Measurements from ENCODE around the gene SLC26A8.

SLC26A8 gene

DNA sequence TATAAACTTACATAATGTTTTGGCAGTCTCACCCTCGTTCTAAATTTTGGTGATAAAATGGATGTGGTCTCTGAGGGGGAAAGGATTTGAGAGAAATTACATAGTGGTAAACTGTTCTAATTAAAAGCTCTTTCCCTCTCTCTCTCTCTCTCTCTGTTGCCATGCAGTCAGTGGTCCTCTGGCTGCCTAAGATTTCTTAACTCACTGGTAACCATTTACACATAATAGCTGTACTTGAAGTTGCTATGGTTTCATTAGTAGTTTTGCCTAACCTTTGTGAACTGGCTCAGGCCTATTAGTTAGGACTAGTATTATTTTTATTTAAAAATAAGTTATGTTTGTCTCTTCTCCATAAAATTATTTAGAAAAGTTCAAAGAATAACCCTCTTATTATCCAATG lies 45.1 kb upstream of the SLC26A8 start:
- in situ Hi-C loops (cut with HindIII; ENCODE audit: low sequenced_read_pairs): no loop called here
- DNase-seq (ENCODE audit: low read depth): no peak
- TF ChIP-seq, protein P1, sequence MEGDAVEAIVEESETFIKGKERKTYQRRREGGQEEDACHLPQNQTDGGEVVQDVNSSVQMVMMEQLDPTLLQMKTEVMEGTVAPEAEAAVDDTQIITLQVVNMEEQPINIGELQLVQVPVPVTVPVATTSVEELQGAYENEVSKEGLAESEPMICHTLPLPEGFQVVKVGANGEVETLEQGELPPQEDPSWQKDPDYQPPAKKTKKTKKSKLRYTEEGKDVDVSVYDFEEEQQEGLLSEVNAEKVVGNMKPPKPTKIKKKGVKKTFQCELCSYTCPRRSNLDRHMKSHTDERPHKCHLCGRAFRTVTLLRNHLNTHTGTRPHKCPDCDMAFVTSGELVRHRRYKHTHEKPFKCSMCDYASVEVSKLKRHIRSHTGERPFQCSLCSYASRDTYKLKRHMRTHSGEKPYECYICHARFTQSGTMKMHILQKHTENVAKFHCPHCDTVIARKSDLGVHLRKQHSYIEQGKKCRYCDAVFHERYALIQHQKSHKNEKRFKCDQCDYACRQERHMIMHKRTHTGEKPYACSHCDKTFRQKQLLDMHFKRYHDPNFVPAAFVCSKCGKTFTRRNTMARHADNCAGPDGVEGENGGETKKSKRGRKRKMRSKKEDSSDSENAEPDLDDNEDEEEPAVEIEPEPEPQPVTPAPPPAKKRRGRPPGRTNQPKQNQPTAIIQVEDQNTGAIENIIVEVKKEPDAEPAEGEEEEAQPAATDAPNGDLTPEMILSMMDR (IDR thresholded peaks at IDR 0.05; ENCODE audit: low read depth, low read length, missing control alignments): no peak
- no peak overlapping the region for H3K4me3 ChIP-seq (ENCODE audit: low read depth, low read length)

DNA sequence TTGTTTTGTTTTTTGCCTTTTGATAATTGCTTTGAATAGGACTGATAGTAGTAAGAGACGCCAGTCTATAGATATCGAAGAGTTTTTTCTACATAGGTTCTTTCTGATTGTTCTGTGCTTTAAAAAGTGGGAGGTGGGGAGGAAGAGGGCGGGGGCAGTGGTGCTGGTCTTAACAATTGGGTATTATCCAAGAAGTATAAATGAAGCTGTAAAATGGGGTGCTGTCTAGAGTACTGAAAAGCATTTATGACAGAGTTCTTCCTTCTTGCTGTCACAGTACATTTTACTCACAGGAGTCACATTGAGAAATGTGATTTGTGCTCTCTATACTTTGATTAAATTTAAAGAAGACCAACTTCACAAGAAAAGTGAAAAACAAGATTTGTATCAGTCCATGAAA lies 44.1 kb upstream of the SLC26A8 start:
- in situ Hi-C loops (cut with HindIII; ENCODE audit: low sequenced_read_pairs): no loop called here
- no peak for DNase-seq (ENCODE audit: low read depth)
- TF ChIP-seq, protein P1 (IDR thresholded peaks at IDR 0.05; ENCODE audit: low read depth, low read length, missing control alignments): no peak

DNA sequence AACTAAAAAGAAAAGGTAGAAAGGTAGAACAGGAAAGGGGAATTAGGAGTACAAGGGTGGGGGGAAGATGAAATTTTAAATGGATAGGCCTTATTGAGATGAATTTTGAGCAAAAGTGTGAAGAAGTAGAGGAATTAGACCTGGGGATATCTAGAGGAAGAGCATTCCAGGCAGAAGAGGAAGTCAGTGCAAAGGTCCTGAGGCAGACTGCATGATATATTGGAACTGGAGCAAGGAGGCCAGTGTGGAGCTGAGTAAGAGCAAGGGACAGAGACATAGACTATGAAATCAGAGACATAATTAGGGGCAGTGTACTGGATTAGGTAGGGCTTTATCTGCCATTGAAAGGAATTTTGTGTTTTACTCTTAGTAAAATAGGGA lies 43.6 kb upstream of the SLC26A8 start:
- no peak for DNase-seq (ENCODE audit: low read depth)
- in situ Hi-C loops (cut with HindIII; ENCODE audit: low sequenced_read_pairs): no loop called here
- H3K4me3 ChIP-seq (ENCODE audit: low read depth, low read length): no peak overlapping the region
- TF ChIP-seq, protein P1 (IDR thresholded peaks at IDR 0.05; ENCODE audit: low read depth, low read length, missing control alignments): no peak

More for the DNA sequence above, 44.1 kb upstream of the SLC26A8 start:
- no peak overlapping the region for H3K4me3 ChIP-seq (ENCODE audit: low read depth, low read length)

DNA sequence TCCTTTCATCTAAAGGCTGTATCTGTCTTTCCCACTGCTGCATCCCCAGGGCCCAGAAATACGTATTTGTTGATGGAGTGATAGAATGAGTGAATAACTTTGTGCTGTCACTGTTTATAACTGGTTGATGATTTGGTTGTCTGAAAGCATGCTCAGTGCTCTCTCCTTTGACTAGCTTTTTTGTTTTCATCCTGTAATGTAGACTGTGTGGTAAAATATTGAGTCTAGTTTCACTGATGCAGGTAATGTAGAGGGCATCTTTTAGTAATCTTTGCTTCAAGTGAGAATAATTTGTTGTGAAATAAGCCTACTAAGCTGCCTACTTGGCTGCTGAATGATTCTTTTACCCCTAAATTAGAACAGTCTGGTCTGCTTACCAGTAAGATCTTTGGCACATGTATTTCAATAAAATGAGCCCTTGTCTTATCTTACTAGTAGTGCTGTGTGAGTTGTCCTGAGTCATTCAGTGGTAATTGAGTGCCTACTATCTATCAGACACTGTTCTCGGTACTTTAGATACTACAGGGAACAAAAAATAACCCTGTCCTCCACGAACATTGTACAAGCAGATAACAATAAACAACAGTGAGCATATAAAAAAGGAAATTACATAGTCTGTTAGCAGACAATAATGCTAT lies 43.1 kb upstream of the SLC26A8 start:
- H3K4me3 ChIP-seq (ENCODE audit: low read depth, low read length): no peak overlapping the region
- in situ Hi-C loops (cut with HindIII; ENCODE audit: low sequenced_read_pairs): no loop called here
- DNase-seq (ENCODE audit: low read depth): no peak
- TF ChIP-seq, protein P1 (IDR thresholded peaks at IDR 0.05; ENCODE audit: low read depth, low read length, missing control alignments): no peak

DNA sequence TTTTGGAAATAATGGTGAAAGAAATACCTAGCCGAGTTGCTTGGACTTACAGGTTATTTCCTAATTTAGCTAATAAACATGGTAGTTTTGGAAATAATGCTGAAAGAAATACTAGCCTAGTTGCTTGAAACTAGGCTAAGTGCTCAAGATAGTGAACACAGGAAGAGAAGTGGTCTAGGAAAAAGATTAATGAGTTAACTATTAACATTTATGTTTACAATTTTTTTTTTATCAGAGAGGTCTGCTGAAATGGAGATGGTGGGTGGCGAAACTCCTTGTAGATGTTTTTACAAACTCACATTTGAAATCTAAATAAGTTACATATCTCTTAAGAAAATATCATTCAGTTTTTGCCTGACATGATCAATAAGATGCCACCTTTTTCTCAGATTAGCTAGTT lies 42.4 kb upstream of the SLC26A8 start:
- H3K4me3 ChIP-seq (ENCODE audit: low read depth, low read length): no peak overlapping the region
- in situ Hi-C loops (cut with HindIII; ENCODE audit: low sequenced_read_pairs): no loop called here
- no peak for DNase-seq (ENCODE audit: low read depth)
- TF ChIP-seq, protein P1 (IDR thresholded peaks at IDR 0.05; ENCODE audit: low read depth, low read length, missing control alignments): no peak

DNA sequence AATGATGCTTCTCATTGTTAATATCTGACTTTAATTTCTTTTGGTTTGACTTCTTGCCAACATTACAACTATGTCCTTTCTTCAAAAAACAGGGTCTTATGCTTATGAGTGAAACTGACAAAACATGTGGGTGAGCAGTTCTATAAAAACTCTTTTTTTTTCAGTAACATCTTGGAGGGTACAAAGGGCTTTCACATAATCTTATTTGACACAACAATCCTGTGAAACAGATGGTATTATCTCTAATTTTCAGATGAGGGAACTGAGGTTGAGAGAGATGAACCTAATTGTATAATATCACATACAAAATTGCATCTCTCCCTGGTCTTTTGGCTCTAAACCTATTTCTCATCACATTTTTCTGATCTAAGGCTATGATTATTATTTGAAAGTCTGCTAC lies 41.5 kb upstream of the SLC26A8 start:
- TF ChIP-seq, protein P1 (IDR thresholded peaks at IDR 0.05; ENCODE audit: low read depth, low read length, missing control alignments): no peak
- in situ Hi-C loops (cut with HindIII; ENCODE audit: low sequenced_read_pairs): no loop called here
- DNase-seq (ENCODE audit: low read depth): no peak
- H3K4me3 ChIP-seq (ENCODE audit: low read depth, low read length): no peak overlapping the region

Data from astrocyte of the cerebellum (primary cell).